Coronary artery (tissue), 2 donors: ENCODE measurements around the gene MAP4K4.

Experiments used
- DNase-seq: peaks from one replicate; pipeline ENCODE4 v3.0.0-alpha.2; 2017; ENCODE audit warnings: low spot score
- H3K27ac ChIP-seq, 2 donors: fragments of 200-600 bp; sonication (generic); one replicate each; pipeline ENCODE4 v1.5.1; 2016 to 2019
- H3K4me3 ChIP-seq: fragments of 200-600 bp; sonication (generic); 2 replicates; pipeline ENCODE4 v1.5.1; 2016; ENCODE audit warnings: mild to moderate bottlenecking, moderate library complexity
- CTCF ChIP-seq: fragments of 200-600 bp; sonication (generic); IDR thresholded peaks from one replicate; pipeline ENCODE4 v1.5.1; 2019; ENCODE audit warnings: antibody characterized with exemption

The MAP4K4 gene

DNA sequence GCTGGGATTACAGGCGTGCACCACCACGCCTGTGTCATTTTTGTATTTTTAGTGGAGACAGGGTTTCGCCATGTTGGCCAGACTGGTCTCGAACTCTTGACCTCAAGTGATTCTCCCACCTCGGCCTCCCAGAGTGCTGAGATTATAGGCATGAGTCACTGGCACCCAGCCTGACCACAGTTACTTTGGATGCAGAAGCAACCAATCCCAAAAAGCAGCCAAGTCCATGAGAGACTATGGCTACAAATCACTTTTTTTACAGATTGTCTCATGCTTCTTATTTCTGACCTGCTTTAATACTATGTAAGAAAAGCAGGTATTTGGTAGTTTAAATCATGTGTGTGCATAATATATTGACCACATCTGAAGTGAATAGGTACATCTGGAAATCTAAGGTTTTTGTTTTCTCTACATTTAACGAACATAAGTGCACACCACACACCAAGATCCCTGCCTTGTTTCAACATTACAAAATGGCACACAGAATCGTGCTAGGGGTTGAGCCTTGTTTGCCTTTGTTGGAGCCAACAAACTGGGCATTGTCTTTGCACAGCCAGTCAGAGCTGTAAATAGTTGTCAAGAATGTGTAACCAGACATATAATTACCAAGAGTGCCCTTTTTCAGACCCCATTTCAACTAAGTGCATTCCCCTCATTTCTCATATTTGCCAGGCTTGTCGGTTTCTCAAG lies 18.3 kb upstream of the MAP4K4 start:
- no peak for TF ChIP-seq CTCF

GRCh38 chr2:101679801-101680487 lies 17.6 kb upstream of the MAP4K4 start:
- TF ChIP-seq CTCF = no peak
- DNase-seq = no peak
- Histone ChIP-seq H3K27ac (no peak overlapping the region), H3K4me3 (no peak overlapping the region)

More for the DNA sequence above, 18.3 kb upstream of the MAP4K4 start:
- Histone ChIP-seq H3K27ac (no peak overlapping the region), H3K4me3 (no peak overlapping the region)
- DNase-seq = no peak

DNA sequence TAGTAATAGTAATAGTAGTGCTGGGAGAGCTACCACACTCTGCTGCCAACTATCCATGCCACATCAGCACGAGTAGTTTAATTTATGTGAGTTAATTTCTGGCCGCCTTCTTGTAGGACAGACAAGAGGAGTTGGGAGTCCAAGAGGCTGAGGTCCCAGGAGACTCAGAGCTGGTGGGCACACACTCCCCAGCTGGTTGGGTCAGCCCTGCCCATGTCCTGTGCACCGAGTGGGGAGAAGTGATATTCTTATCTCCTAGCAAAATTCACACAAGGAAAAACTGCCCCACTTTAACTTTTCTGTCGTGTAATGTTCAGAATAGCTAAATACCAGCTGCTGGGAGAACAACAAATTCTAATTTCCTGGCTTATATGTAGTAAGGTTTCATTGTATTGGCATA lies 15.2 kb upstream of the MAP4K4 start:
- Histone ChIP-seq H3K27ac (no peak overlapping the region), H3K4me3 (no peak overlapping the region)
- no peak for TF ChIP-seq CTCF
- DNase-seq = no peak

- H3K4me3 ChIP-seq = no peak overlapping the region
- no peak for TF ChIP-seq CTCF
- no peak for DNase-seq
- H3K27ac ChIP-seq = no peak overlapping the region
Measured at GRCh38 chr2:101684313-101684712, 13.2 kb upstream of the MAP4K4 start.

DNA sequence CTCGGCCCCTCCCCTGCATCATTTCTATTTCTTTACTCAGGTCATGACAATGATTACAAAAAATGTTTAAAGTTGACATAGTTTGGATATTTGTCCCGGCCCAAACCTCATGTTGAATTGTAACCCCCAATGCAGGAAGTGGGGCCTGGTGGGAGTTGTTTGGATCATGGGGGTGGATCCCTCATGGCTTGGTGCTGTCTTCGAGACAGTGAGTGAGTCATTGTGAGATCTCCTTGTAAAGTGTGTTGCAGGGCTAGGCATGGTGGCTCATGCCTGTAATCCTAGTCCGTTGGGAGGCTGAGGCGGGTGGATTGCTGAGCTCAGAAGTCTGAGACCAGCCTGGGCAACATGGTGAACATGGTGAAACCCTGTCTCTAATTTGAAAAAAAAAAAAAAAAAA lies 9.2 kb upstream of the MAP4K4 start:
- Histone ChIP-seq H3K27ac (no peak overlapping the region), H3K4me3 (no peak overlapping the region)
- TF ChIP-seq CTCF = no peak
- no peak for DNase-seq

- Histone ChIP-seq H3K4me3 (no peak overlapping the region), H3K27ac (no peak overlapping the region)
- no peak for DNase-seq
- TF ChIP-seq CTCF = no peak
Measured at GRCh38 chr2:101689114-101689825, 8.2 kb upstream of the MAP4K4 start.
